ENCODE data around the gene PGD.

Gene PGD

DNA sequence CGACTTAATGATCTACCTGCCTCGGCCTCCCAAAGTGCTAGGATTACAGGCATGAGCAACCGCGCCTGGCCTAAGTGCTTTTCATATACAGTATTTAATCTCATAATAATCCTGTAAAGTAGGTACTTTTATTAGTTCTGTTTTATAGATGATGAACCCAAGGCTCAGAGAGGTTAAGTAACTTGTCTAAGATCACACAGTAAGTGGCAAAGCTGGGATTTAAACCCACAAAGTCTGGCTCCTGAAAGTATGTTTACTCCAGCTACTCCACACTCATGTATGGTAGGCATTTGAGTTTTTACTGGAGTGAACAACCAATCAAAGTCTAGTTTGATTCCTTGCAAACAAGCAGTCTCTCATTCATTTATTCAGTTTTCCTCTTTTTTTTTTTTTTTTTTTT is 71.2 kb downstream of the PGD start:
- peaks cover 47% of the 10 kb centered on the region for H3K36me3 ChIP-seq (ENCODE audit: low read depth)

More for the DNA sequence above, 71.2 kb downstream of the PGD start:
- DNase-seq (ENCODE audit: low spot score) (no peak), ATAC-seq (ENCODE audit: low read depth) (no peak)
- no peak overlapping the region for H3K4me3 ChIP-seq (ENCODE audit: severe bottlenecking)
- no peaks in the 10 kb centered on the region for H3K27me3 ChIP-seq (ENCODE audit: insufficient read depth, poor library complexity, severe bottlenecking)
- H3K27ac ChIP-seq (ENCODE audit: poor library complexity, severe bottlenecking), result no peak overlapping the region
- H3K9me3 ChIP-seq (ENCODE audit: severe bottlenecking), result no peaks in the 10 kb centered on the region
- H3K4me1 ChIP-seq (ENCODE audit: insufficient read depth, poor library complexity, severe bottlenecking), result peaks cover 4% of the 10 kb centered on the region
- TF ChIP-seq, protein P1, sequence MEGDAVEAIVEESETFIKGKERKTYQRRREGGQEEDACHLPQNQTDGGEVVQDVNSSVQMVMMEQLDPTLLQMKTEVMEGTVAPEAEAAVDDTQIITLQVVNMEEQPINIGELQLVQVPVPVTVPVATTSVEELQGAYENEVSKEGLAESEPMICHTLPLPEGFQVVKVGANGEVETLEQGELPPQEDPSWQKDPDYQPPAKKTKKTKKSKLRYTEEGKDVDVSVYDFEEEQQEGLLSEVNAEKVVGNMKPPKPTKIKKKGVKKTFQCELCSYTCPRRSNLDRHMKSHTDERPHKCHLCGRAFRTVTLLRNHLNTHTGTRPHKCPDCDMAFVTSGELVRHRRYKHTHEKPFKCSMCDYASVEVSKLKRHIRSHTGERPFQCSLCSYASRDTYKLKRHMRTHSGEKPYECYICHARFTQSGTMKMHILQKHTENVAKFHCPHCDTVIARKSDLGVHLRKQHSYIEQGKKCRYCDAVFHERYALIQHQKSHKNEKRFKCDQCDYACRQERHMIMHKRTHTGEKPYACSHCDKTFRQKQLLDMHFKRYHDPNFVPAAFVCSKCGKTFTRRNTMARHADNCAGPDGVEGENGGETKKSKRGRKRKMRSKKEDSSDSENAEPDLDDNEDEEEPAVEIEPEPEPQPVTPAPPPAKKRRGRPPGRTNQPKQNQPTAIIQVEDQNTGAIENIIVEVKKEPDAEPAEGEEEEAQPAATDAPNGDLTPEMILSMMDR (IDR thresholded peaks at IDR 0.05; ENCODE audit: poor library complexity, severe bottlenecking), result no peak
